K562 (cell line): ENCODE measurements around the gene TUT7. TPM values are rescaled to one million over a fixed set of nuclear protein-coding genes. Genes with fewer than 3 reads are reported as not detected.

Experiments used
- ATAC-seq: fragments of 200-7000 bp; cut with Tn5 transposase; 3 replicates; pipeline ENCODE4 v1.9.1; 2020; ENCODE audit warnings: moderate library complexity
- BruUV-seq: library from RNA; stranded (reverse); fragments of 400-500 nt; replicated peaks from 2 replicates; lab custom pipeline; 2021; lab: Mats Ljungman, UMichigan
- CTCF ChIA-PET: fragments of 300-600 bp; formaldehyde crosslinking; extraction: SDS; loops from one replicate; lab custom pipeline; 2021; ENCODE audit warnings: low intra/inter-chr PET ratio; lab: Yijun Ruan, JAX
- POLR2A ChIA-PET: fragments of 300-600, 350-650 bp; sonication (Branson Sonifier 250); formaldehyde crosslinking; extraction: SDS; loops from one replicate; lab custom pipeline; 2021; ENCODE audit warnings: antibody characterized with exemption, inconsistent platforms; lab: Yijun Ruan, JAX
- DNase-seq, 4 experiments: peaks; one replicate each; pipeline versions ENCODE4 v3.0.0 to v3.0.0-alpha.2; 2011 to 2018; ENCODE audit warnings: low spot score in 3 of 4, mixed read lengths in 3 of 4; ENCODE audit errors: extremely low read depth in 1 of 4
- FAIRE-seq: peaks from 2 replicates; lab custom pipeline; 2011; peaks lifted over from hg19 to GRCh38; lab: Jason Lieb, UNC
- H2AFZ ChIP-seq: 2 replicates; pipeline ENCODE4 v1.6.0; 2011; ENCODE audit warnings: low read depth, low read length, control low read depth, inconsistent platforms
- H3K27ac ChIP-seq: fragments of 200-600 bp; 3 replicates; pipeline ENCODE4 v1.8.0; 2011; ENCODE audit warnings: low read depth, mild to moderate bottlenecking, control low read depth, inconsistent platforms, low read length, moderate library complexity, mixed read lengths; ENCODE audit errors: extremely low read depth
- H3K27me3 ChIP-seq, 2 experiments: fragments of 300-600 bp in 1 of 2; 2 replicates in 1 of 2; 3 replicates in 1 of 2; pipeline versions ENCODE4 v1.6.0 to v1.8.0; 2011; ENCODE audit warnings: inconsistent platforms in 2 of 2, low read length in 2 of 2, mild to moderate bottlenecking in 1 of 2, mixed read lengths in 1 of 2, moderate library complexity in 1 of 2; ENCODE audit not compliant: control insufficient read depth in 2 of 2, insufficient read depth in 2 of 2
- H3K36me3 ChIP-seq: fragments of 300-600 bp; 3 replicates; pipeline ENCODE4 v1.8.0; 2011; ENCODE audit warnings: mild to moderate bottlenecking, low read length, inconsistent platforms; ENCODE audit not compliant: control insufficient read depth, insufficient read depth
- H3K4me1 ChIP-seq, 2 experiments: fragments of 200-600 bp in 1 of 2; replicated peaks in 1 of 2; 2 replicates in 1 of 2; 3 replicates in 1 of 2; pipeline versions ENCODE4 v1.5.1 to v1.8.0; 2011; ENCODE audit warnings: inconsistent platforms in 2 of 2, low read length in 2 of 2, mild to moderate bottlenecking in 1 of 2, mixed read lengths in 1 of 2, moderate library complexity in 1 of 2; ENCODE audit not compliant: control insufficient read depth in 2 of 2, insufficient read depth in 2 of 2
- H3K4me2 ChIP-seq: 2 replicates; pipeline ENCODE4 v1.6.1; 2011; ENCODE audit warnings: low read length, control low read depth, inconsistent platforms, mixed read lengths; ENCODE audit not compliant: insufficient read depth
- H3K4me3 ChIP-seq: fragments of 200-600 bp; sonication (generic), shearing (Covaris generic); 2 replicates; pipeline ENCODE4 v1.5.1; 2016; ENCODE audit warnings: control low read depth, inconsistent platforms
- H3K79me2 ChIP-seq: fragments of 200-600 bp; 3 replicates; pipeline ENCODE4 v1.8.0; 2011; ENCODE audit warnings: low read length, inconsistent platforms; ENCODE audit not compliant: control insufficient read depth, insufficient read depth
- H3K9ac ChIP-seq, 2 experiments: 2 replicates each; pipeline versions ENCODE4 v1.6.0 to v1.6.1; 2011; ENCODE audit warnings: low read depth in 2 of 2, low read length in 2 of 2, control low read depth in 1 of 2, inconsistent platforms in 1 of 2, mild to moderate bottlenecking in 1 of 2, mixed read lengths in 1 of 2; ENCODE audit not compliant: insufficient read depth in 1 of 2
- H3K9me1 ChIP-seq: one replicate; pipeline ENCODE4 v1.6.0; 2011; ENCODE audit warnings: inconsistent platforms, mild to moderate bottlenecking, low read length, moderate library complexity; ENCODE audit not compliant: control insufficient read depth, insufficient read depth
- H3K9me3 ChIP-seq: replicated peaks from 2 replicates; pipeline ENCODE4 v1.5.1; 2011; ENCODE audit warnings: low read depth, low read length, inconsistent platforms; ENCODE audit not compliant: control insufficient read depth, insufficient read depth
- H4K20me1 ChIP-seq: replicated peaks from 2 replicates; pipeline ENCODE4 v1.6.1; 2011; ENCODE audit warnings: low read length, inconsistent platforms, mixed read lengths; ENCODE audit not compliant: control insufficient read depth, insufficient read depth
- AFF4 ChIP-seq: sonication (generic); formaldehyde crosslinking; IDR thresholded peaks from 2 replicates; pipeline ENCODE4 v1.8.0; 2023; ENCODE audit warnings: mild to moderate bottlenecking, missing genetic modification reagents
- BACH1 ChIP-seq: fragments of 200-800 bp; sonication (Bioruptor generic); IDR thresholded peaks from 2 replicates; pipeline ENCODE4 v1.6.1; 2016; ENCODE audit warnings: missing genetic modification characterization, missing compliant biosample characterization
- BCLAF1 ChIP-seq, 2 experiments: fragments of 450-650 bp in 1 of 2; IDR thresholded peaks; 2 replicates each; pipeline ENCODE4 v1.6.1; 2011 to 2017; ENCODE audit warnings: low read depth in 2 of 2, antibody characterized with exemption in 1 of 2, borderline replicate concordance in 1 of 2, low read length in 1 of 2, mild to moderate bottlenecking in 1 of 2, mixed read lengths in 1 of 2; ENCODE audit not compliant: control insufficient read depth in 1 of 2
- BRF2 ChIP-seq: IDR thresholded peaks from 3 replicates; pipeline ENCODE4 v1.6.1; 2011; ENCODE audit warnings: borderline replicate concordance, mild to moderate bottlenecking; ENCODE audit not compliant: insufficient read length, insufficient read depth
- C11orf30 ChIP-seq: fragments of 450-650 bp; IDR thresholded peaks from 2 replicates; pipeline ENCODE4 v1.6.1; 2016; ENCODE audit warnings: low read depth, mild to moderate bottlenecking
- CHD1 ChIP-seq: fragments of 200-600 bp; sonication (generic); IDR thresholded peaks from one replicate; pipeline ENCODE4 v1.6.1; 2012; ENCODE audit warnings: mild to moderate bottlenecking, moderate library complexity, low read length, inconsistent platforms
- PREB ChIP-seq: sonication (generic); formaldehyde crosslinking; IDR thresholded peaks from 2 replicates; pipeline ENCODE4 v1.8.1; 2023; ENCODE audit warnings: mild to moderate bottlenecking, missing genetic modification reagents
- ZEB2 ChIP-seq: fragments of 450-650 bp; IDR thresholded peaks from 2 replicates; pipeline ENCODE4 v1.6.1; 2016
- ZKSCAN8 ChIP-seq: fragments of 200-800 bp; sonication (Bioruptor generic); IDR thresholded peaks from 2 replicates; pipeline ENCODE4 v1.6.1; 2016; ENCODE audit warnings: missing genetic modification characterization, missing compliant biosample characterization
- ZNF384 ChIP-seq: IDR thresholded peaks from 2 replicates; pipeline ENCODE4 v1.6.1; 2012; ENCODE audit warnings: low read depth, low read length, improper control_type of control experiment
- WGBS: fragments of 100-300 bp; shearing (Covaris generic); methylation state at CpG from one replicate; pipeline ENCODE4 v1.1.6; 2016; ENCODE audit warnings: low coverage, mixed read lengths; ENCODE audit not compliant: insufficient coverage; ENCODE audit errors: missing lambda C conversion rate; 5-methylcytosine and 5-hydroxymethylcytosine counted together
- in situ Hi-C: fragments of 300-500 bp; cut with MboI; formaldehyde crosslinking; loops from 4 replicates; pipeline ENCODE4 v1.15.0; 2018; ENCODE audit warnings: inconsistent platforms, mixed read lengths
- intact Hi-C: fragments of 100-400 bp; cut with micrococcal nuclease; formaldehyde crosslinking; loops from 2 replicates; pipeline ENCODE4 v1.14.2; 2022
- polyA plus RNA-seq, 8 experiments: library from polyadenylated mRNA; depleted of rRNA in 4 of 8; stranded (reverse) in 5 of 8; unstranded in 3 of 8; fragments of >200 nt; fragmentation: Nextera tagmentation in 2 of 8; fragmentation: Illumina TruSeq in 1 of 8; extraction: Ambion mirVana in 2 of 8; extraction: Trizol in 1 of 8; gene quantifications; 2 replicates each; pipeline versions ENCODE4 v1.2.1 to v1.2.3, GENCODE V29; 2011 to 2014; ENCODE audit warnings: inconsistent platforms in 1 of 8, missing spikeins in 1 of 8
- total RNA-seq, 7 experiments: library from RNA; depleted of rRNA in 6 of 7; stranded (reverse); fragments of >200 nt in 6 of 7; fragmentation: Illumina TruSeq in 2 of 7; extraction: Trizol in 2 of 7; gene quantifications; 2 replicates each; pipeline versions ENCODE4 v1.2.1 to v1.2.3, GENCODE V29; 2011 to 2021; ENCODE audit warnings: low replicate concordance in 1 of 7

TUT7 gene
- total and polyA plus RNA-seq, 9 of the 15 experiments (the other 6 are each of a cell fraction or from before 2014, with no cell fraction given): 5.9 to 26.9 (median 15.2) TPM

- no peaks in the 10 kb centered on the region for H3K79me2 ChIP-seq
- peaks cover 80% of the 10 kb centered on the region for H3K36me3 ChIP-seq
- no peak overlapping the region for H3K9ac ChIP-seq
- no peaks in the 10 kb centered on the region for H4K20me1 ChIP-seq
- in situ Hi-C loops (loop anchor here (5.0 kb wide), 1 partner anchor 34 kb away; no protein-coding TSS in a partner anchor), intact Hi-C loops (no loop called here)
- no peak overlapping the region for H3K27ac ChIP-seq
- WGBS: 76% methylated on average over 4 of the region's 4 CpGs
- H3K4me2 ChIP-seq: no peak overlapping the region
- H2AFZ ChIP-seq: no peak overlapping the region
- peak; percentile 7 to 12 (median 10) for DNase-seq
- H3K4me1 ChIP-seq: no peaks in the 10 kb centered on the region
- CTCF ChIA-PET: no interaction called here
- no peak for ATAC-seq
- H3K9me3 ChIP-seq: no peaks in the 10 kb centered on the region
- H3K4me3 ChIP-seq: no peak overlapping the region
- no peaks in the 10 kb centered on the region for H3K27me3 ChIP-seq
- H3K9me1 ChIP-seq: no peaks in the 10 kb centered on the region
- no peak for FAIRE-seq
- POLR2A ChIA-PET: no interaction called here
- no TSS peak for BruUV-seq
- TF ChIP-seq CHD1 (no peak), ZNF384 (no peak), BACH1 (no peak), ZEB2 (no peak), PREB (CRISPR knock-in tag) (no peak), ZKSCAN8 (CRISPR knock-in tag) (no peak), AFF4 (CRISPR knock-in tag) (no peak), BRF2 (no peak), C11orf30 (peak; percentile 57; the same call in 1 of the 2 replicates), BCLAF1 (IDR thresholded peaks at IDR 0.05; ENCODE audit: borderline replicate concordance in 1 of 2, control insufficient read depth in 1 of 2, low read depth in 2 of 2, low read length in 1 of 2) (no peak)
Observed at GRCh38 chr9:86303316-86303975, 50.8 kb downstream of the TUT7 start.
